ENCODE results near the gene ZNF775.

- TF ChIP-seq POLR2A (IDR thresholded peaks at IDR 0.05; ENCODE audit: low read depth, low read length) (no peak), POLR2AphosphoS5 (IDR thresholded peaks at IDR 0.05; ENCODE audit: low read depth, low read length) (no peak), TAF1 (IDR thresholded peaks at IDR 0.05; ENCODE audit: low read depth, low read length) (no peak), POU2F2 (IDR thresholded peaks at IDR 0.05; ENCODE audit: low read depth, low read length) (no peak), PAX5 (IDR thresholded peaks at IDR 0.05; ENCODE audit: insufficient read depth, low read length, severe bottlenecking) (no peak)
These were observed 14.2 kb downstream of the ZNF775 start for GRCh38 chr7:150393325-150393724.

All from GM12891 (cell line).